Activated CD4-positive, alpha-beta T cell treated with anti-CD3 and anti-CD28 coated beads, Interleukin-2, amount 50 U/mL, for 4 hours (primary cell): ENCODE measurements around the gene SLC34A3.
"Not testable (repeated sequence)": the region's sequence is repeated elsewhere in the genome, so short reads cannot be mapped to it uniquely, and the experiment has no call there.

Experiments
- DNase-seq, 2 experiments: peaks; one replicate each; pipeline ENCODE4 v3.0.0-alpha.2; 2020

Gene SLC34A3

GRCh38 chr9:137243626-137244485 lies 13.2 kb downstream of the SLC34A3 start:
- no peak for DNase-seq

- DNase-seq, result no peak
These were observed 14.1 kb downstream of the SLC34A3 start for GRCh38 chr9:137244486-137245449.

- no peak for DNase-seq
These were observed 15.0 kb downstream of the SLC34A3 start for GRCh38 chr9:137245450-137246421.

GRCh38 chr9:137247135-137247915 lies 16.6 kb downstream of the SLC34A3 start:
- DNase-seq, result no peak

GRCh38 chr9:137247916-137248175 lies 17.1 kb downstream of the SLC34A3 start:
- DNase-seq, result no peak

- no peak for DNase-seq
These were observed 19.9 kb downstream of the SLC34A3 start for GRCh38 chr9:137250329-137251193.

GRCh38 chr9:137251194-137251461 lies 20.4 kb downstream of the SLC34A3 start, which contains the start of gene STPG3:
STPG3 (plus strand) TSS chr9:137251286; CDS start chr9:137251287, 1 bp downstream.
- no peak for DNase-seq

GRCh38 chr9:137251490-137252268 lies 21.0 kb downstream of the SLC34A3 start:
- no peak for DNase-seq

GRCh38 chr9:137252555-137253506 lies 22.1 kb downstream of the SLC34A3 start:
- no peak for DNase-seq

GRCh38 chr9:137253717-137254623 lies 23.3 kb downstream of the SLC34A3 start:
- DNase-seq, result no peak

GRCh38 chr9:137254624-137255447 lies 24.1 kb downstream of the SLC34A3 start, which contains the start of gene NELFB:
NELFB (plus strand) TSS chr9:137255327.
- peak; percentile 91 to 92 for DNase-seq

GRCh38 chr9:137255448-137256114 lies 24.9 kb downstream of the SLC34A3 start:
- DNase-seq, result no peak

- no peak for DNase-seq
These were observed 25.7 kb downstream of the SLC34A3 start for GRCh38 chr9:137256362-137256761.

GRCh38 chr9:137256856-137257255 lies 26.2 kb downstream of the SLC34A3 start:
- no peak for DNase-seq

- not testable (repeated sequence) for DNase-seq
These were observed 31.6 kb downstream of the SLC34A3 start for GRCh38 chr9:137262173-137262908.
